Measurements from ENCODE around the gene CDKN2B-AS1. TPM values are rescaled to one million over a fixed set of nuclear protein-coding genes. Genes with fewer than 3 reads are reported as not detected.
A peak's percentile ranks its signal among the peaks of the same experiment; 100 is the strongest.

CDKN2B-AS1 gene
- total and polyA plus RNA-seq, 2 donors (not counting 1 experiment from before 2014, with no cell fraction given): 1.3 to 2.5 TPM

- Histone ChIP-seq H4K20me1 (ENCODE audit: control insufficient read depth, insufficient read depth, low read length, poor library complexity, severe bottlenecking) (no peaks in the 10 kb centered on the region), H3K27me3 (replicated peaks in 1 of 4; ENCODE audit: control extremely low read depth in 1 of 4, control insufficient read depth in 3 of 4, insufficient read depth in 4 of 4, low read length in 3 of 4) (peaks cover 7 to 93% (median 84%) of the 10 kb centered on the region in 4 experiments), H2AFZ (ENCODE audit: insufficient read depth, low read depth, low read length, poor library complexity, severe bottlenecking) (peak overlapping the region; percentile 71), H3K4me2 (replicated peaks; ENCODE audit: low read depth, low read length, poor library complexity, severe bottlenecking) (peak overlapping the region; percentile 89), H3K79me2 (ENCODE audit: control insufficient read depth, insufficient read depth, low read length) (no peaks in the 10 kb centered on the region), H3K4me3 (ENCODE audit: control extremely low read depth in 1 of 5, extremely low read depth in 1 of 5, insufficient read depth in 1 of 5, low read depth in 2 of 5, low read length in 4 of 5) (peak overlapping the region in 4 of 5 experiments; percentile 35 to 60 (median 50)), H3K9me3 (ENCODE audit: control extremely low read depth in 1 of 3, control insufficient read depth in 2 of 3, insufficient read depth in 1 of 3, low read length in 2 of 3) (peaks cover 9 to 36% (median 11%) of the 10 kb centered on the region in 3 donors), H3K4me1 (ENCODE audit: control insufficient read depth in 2 of 2, insufficient read depth in 2 of 2, low read length in 2 of 2) (peaks cover 24 to 34% of the 10 kb centered on the region in 2 donors), H3K27ac (ENCODE audit: low read length in 2 of 2) (no peak overlapping the region), H3K36me3 (replicated peaks in 1 of 2; ENCODE audit: control extremely low read depth in 1 of 2, control insufficient read depth in 1 of 2, extremely low read depth in 1 of 2, insufficient read depth in 2 of 2, low read length in 1 of 2) (no peaks in the 10 kb centered on the region), H3K9ac (ENCODE audit: low read length) (peak overlapping the region; percentile 61)
- ChIA-PET POLR2A (no interaction called here), CTCF (interaction anchor here (1.4 kb wide), 1 partner anchor 161 kb away, joined by 4 read pairs; no protein-coding TSS in a partner anchor)
- peaks cover 22% of the 10 kb centered on the region for H3K4me1 Mint-ChIP-seq
- DNase-seq: peak; percentile 72
- H3K9me3 Mint-ChIP-seq (ENCODE audit: insufficient read depth): no peaks in the 10 kb centered on the region
- TF ChIP-seq CTCF (IDR thresholded peaks at IDR 0.05) (no peak), EZH2 (IDR thresholded peaks at IDR 0.05; ENCODE audit: borderline replicate concordance, insufficient read depth, low read depth, low read length, poor library complexity, severe bottlenecking) (no peak)
- intact Hi-C loops (cut with micrococcal nuclease): loop anchor here (1.0 to 2.0 kb wide), 2 partner anchors 10 to 14 kb away; no protein-coding TSS in a partner anchor
- H3K4me3 Mint-ChIP-seq: peak overlapping the region; percentile 69
- WGBS (ENCODE audit: insufficient coverage): under 1% methylated on average over 38 of the region's 51 CpGs
- peak; percentile 48 for ATAC-seq (ENCODE audit: low read depth)
- H3K27ac Mint-ChIP-seq: peak overlapping the region; percentile 56
- H3K27me3 Mint-ChIP-seq: peaks cover 77% of the 10 kb centered on the region
Observed at GRCh38 chr9:21974722-21975409, 19.7 kb upstream of the CDKN2B-AS1 start.

GRCh38 chr9:21976334-21976875 lies 18.2 kb upstream of the CDKN2B-AS1 start:
- Histone ChIP-seq H3K4me2 (replicated peaks; ENCODE audit: low read depth, low read length, poor library complexity, severe bottlenecking) (no peak overlapping the region), H2AFZ (ENCODE audit: insufficient read depth, low read depth, low read length, poor library complexity, severe bottlenecking) (no peak overlapping the region), H3K27me3 (replicated peaks in 1 of 4; ENCODE audit: control extremely low read depth in 1 of 4, control insufficient read depth in 3 of 4, insufficient read depth in 4 of 4, low read length in 3 of 4) (peaks cover 7 to 80% (median 75%) of the 10 kb centered on the region in 4 experiments), H3K27ac (ENCODE audit: low read length in 2 of 2) (no peak overlapping the region), H3K4me3 (ENCODE audit: control extremely low read depth in 1 of 5, extremely low read depth in 1 of 5, insufficient read depth in 1 of 5, low read depth in 2 of 5, low read length in 4 of 5) (no peak overlapping the region), H3K9me3 (ENCODE audit: control extremely low read depth in 1 of 3, control insufficient read depth in 2 of 3, insufficient read depth in 1 of 3, low read length in 2 of 3) (peaks cover 2 to 21% (median 10%) of the 10 kb centered on the region in 3 donors), H3K9ac (ENCODE audit: low read length) (no peak overlapping the region), H4K20me1 (ENCODE audit: control insufficient read depth, insufficient read depth, low read length, poor library complexity, severe bottlenecking) (no peaks in the 10 kb centered on the region), H3K36me3 (replicated peaks in 1 of 2; ENCODE audit: control extremely low read depth in 1 of 2, control insufficient read depth in 1 of 2, extremely low read depth in 1 of 2, insufficient read depth in 2 of 2, low read length in 1 of 2) (no peaks in the 10 kb centered on the region), H3K79me2 (ENCODE audit: control insufficient read depth, insufficient read depth, low read length) (no peaks in the 10 kb centered on the region), H3K4me1 (ENCODE audit: control insufficient read depth in 2 of 2, insufficient read depth in 2 of 2, low read length in 2 of 2) (peaks cover 20 to 34% of the 10 kb centered on the region in 2 donors)
- no peak overlapping the region for H3K4me3 Mint-ChIP-seq
- DNase-seq (no peak), ATAC-seq (ENCODE audit: low read depth) (no peak)
- CTCF ChIA-PET: interaction anchor here (0.7 to 2.9 kb wide), 4 partner anchors 9 to 263 kb away, joined by 3 to 16 read pairs (median 4); partner anchors contain the start of gene CDKN2B
- intact Hi-C loops (cut with micrococcal nuclease): no loop called here
- no peak overlapping the region for H3K27ac Mint-ChIP-seq
- POLR2A ChIA-PET: no interaction called here
- H3K27me3 Mint-ChIP-seq: peaks cover 69% of the 10 kb centered on the region
- peaks cover 18% of the 10 kb centered on the region for H3K4me1 Mint-ChIP-seq
- no peaks in the 10 kb centered on the region for H3K9me3 Mint-ChIP-seq (ENCODE audit: insufficient read depth)
- TF ChIP-seq EZH2 (IDR thresholded peaks at IDR 0.05; ENCODE audit: borderline replicate concordance, insufficient read depth, low read depth, low read length, poor library complexity, severe bottlenecking): peak; percentile 21
- TF ChIP-seq CTCF (IDR thresholded peaks at IDR 0.05): no peak
- WGBS (ENCODE audit: insufficient coverage): 38% methylated on average over 5 of the region's 19 CpGs
